Activated naive CD4-positive, alpha-beta T cell treated with anti-CD3 and anti-CD28 coated beads, Interleukin-2, amount 10 ng/mL, durations not matched to agents 7 days and 5 days (primary cell): ENCODE results near the gene NMNAT2.

ENCODE experiments used
- CTCF ChIA-PET: fragments of 350-600 bp; sonication (Branson Sonifier 250); formaldehyde crosslinking; loops from one replicate; lab custom pipeline; 2021; ENCODE audit warnings: antibody characterized with exemption; lab: Charles Lee
- DNase-seq: peaks from one replicate; pipeline ENCODE4 v3.0.0-alpha.2; 2020
- H3K27ac Mint-ChIP-seq: one replicate; pipeline ENCODE4 v1.8.0; 2021; ENCODE audit warnings: mild to moderate bottlenecking, moderate library complexity, mixed read lengths
- H3K27me3 Mint-ChIP-seq: one replicate; pipeline ENCODE4 v1.8.0; 2021; ENCODE audit warnings: mild to moderate bottlenecking, mixed read lengths
- H3K36me3 Mint-ChIP-seq: one replicate; pipeline ENCODE4 v1.8.0; 2021; ENCODE audit warnings: mixed read lengths
- H3K4me1 Mint-ChIP-seq: one replicate; pipeline ENCODE4 v1.8.0; 2021; ENCODE audit warnings: mixed read lengths
- H3K4me3 Mint-ChIP-seq: one replicate; pipeline ENCODE4 v1.8.0; 2021; ENCODE audit warnings: mild to moderate bottlenecking, moderate library complexity, mixed read lengths
- H3K9me3 Mint-ChIP-seq: one replicate; pipeline ENCODE4 v1.8.0; 2021; ENCODE audit warnings: mixed read lengths

The NMNAT2 gene

DNA sequence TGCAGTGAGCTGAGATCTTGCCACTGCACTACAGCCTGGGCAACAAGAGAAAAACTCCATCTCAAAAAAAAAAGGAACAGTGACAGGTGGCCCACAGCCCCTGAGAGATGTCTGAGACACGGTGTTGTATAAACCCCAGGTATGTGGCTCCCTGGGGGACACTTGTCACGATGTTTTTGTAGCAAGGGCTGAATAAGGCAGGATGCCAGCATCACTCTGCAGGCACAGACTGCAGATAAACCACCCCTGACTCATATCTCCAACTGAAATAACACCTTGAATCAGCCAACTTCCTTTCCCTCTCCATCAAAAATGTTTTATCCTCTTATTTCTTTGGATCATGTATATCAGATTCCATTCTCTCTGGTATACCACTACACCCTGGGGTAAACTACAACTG lies 52.5 kb downstream of the NMNAT2 start:
- H3K27me3 Mint-ChIP-seq, result peaks cover 8% of the 10 kb centered on the region
- no peaks in the 10 kb centered on the region for H3K4me1 Mint-ChIP-seq
- CTCF ChIA-PET, result no interaction called here
- H3K9me3 Mint-ChIP-seq, result no peaks in the 10 kb centered on the region
- H3K4me3 Mint-ChIP-seq, result no peak overlapping the region
- no peak overlapping the region for H3K27ac Mint-ChIP-seq
- DNase-seq, result no peak
- H3K36me3 Mint-ChIP-seq, result no peaks in the 10 kb centered on the region

DNA sequence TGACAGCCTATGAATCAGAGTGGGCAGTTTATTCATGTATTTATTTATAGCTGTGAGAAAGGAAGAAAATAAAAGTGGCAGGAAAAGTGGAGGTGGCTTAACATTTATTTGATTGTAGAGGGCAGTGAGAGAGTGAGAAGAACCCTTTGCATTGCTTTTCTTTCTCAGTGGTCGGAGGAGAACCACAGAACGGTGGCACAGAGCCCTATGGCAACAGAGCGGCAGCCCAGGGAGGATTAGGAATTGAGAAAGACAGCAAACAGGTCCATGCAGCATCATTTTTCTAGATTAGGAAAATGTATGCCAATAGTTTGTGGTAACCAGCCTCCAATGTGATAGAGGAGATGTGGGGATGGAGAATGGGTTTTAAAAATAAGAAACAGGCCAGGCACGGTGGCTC lies 53.1 kb downstream of the NMNAT2 start:
- no peak for DNase-seq
- Mint-ChIP-seq H3K27me3 (peaks cover 11% of the 10 kb centered on the region), H3K27ac (no peak overlapping the region), H3K4me1 (no peaks in the 10 kb centered on the region), H3K36me3 (no peaks in the 10 kb centered on the region), H3K4me3 (no peak overlapping the region), H3K9me3 (no peaks in the 10 kb centered on the region)
- CTCF ChIA-PET, result no interaction called here

DNA sequence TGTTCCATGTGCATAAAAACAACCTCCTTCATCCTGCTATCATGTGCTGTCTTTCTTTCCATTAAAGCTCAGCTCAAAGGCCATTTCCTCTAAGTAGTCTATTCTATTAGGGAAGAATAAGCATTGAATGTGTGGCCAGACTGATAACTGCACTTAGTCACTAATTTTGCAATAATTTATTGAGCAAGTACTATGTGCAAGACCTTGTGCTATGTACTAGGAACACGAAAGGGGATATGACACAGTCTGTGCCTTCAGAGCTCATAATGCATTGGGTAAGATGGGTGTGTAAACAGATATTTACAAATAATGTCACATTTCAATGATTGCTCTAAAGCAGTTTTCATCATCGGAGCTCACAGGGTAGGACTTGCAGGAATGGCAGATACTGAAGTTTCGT lies 54.2 kb downstream of the NMNAT2 start:
- DNase-seq, result no peak
- Mint-ChIP-seq H3K4me3 (no peak overlapping the region), H3K27me3 (peaks cover 16% of the 10 kb centered on the region), H3K36me3 (no peaks in the 10 kb centered on the region), H3K4me1 (no peaks in the 10 kb centered on the region), H3K9me3 (no peaks in the 10 kb centered on the region), H3K27ac (no peak overlapping the region)
- CTCF ChIA-PET, result interaction anchor here (0.6 kb wide), 1 partner anchor 51 kb away, joined by 3 read pairs; no protein-coding TSS in a partner anchor

DNA sequence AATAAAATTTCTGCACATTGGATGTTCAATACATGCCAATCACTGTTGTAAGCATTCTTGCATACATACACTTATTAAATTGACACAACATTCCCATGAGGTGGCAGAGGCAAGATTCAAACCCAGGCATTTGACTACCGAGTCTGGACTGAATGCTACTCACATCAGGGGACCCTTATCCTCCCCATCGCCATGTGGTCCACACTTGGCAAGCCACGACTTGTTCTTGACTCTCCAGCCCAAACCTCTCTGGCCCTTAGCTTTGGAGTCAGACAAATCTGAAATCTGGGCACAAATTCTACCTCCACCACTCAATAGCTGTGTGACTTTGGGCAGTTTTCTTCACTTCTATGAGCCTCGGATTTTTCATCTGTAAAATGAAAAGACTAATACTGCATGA lies 57.1 kb downstream of the NMNAT2 start:
- Mint-ChIP-seq H3K27me3 (peaks cover 26% of the 10 kb centered on the region), H3K9me3 (no peaks in the 10 kb centered on the region), H3K27ac (no peak overlapping the region), H3K36me3 (no peaks in the 10 kb centered on the region), H3K4me1 (no peaks in the 10 kb centered on the region), H3K4me3 (no peak overlapping the region)
- DNase-seq, result no peak
- CTCF ChIA-PET, result no interaction called here

DNA sequence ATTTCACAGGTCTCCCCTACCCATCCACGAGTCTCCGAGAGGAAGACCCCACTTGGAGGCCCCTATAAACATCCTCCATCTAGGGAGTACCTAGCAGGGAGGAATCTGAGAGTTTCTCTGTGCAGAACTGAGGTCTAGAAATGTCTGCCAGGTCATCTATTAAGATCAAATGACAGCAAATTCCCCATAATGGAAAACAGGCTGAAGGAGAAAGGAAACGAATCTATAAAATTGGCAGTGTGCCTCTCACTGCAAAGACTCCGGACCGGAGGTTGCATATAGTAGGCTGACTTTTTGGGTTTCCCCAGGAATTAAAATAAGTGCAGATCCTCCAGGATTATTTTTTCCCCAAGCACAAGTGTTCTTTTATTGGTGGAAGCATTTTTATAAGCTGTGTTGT lies 57.7 kb downstream of the NMNAT2 start:
- Mint-ChIP-seq H3K27me3 (peaks cover 26% of the 10 kb centered on the region), H3K36me3 (no peaks in the 10 kb centered on the region), H3K27ac (no peak overlapping the region), H3K9me3 (no peaks in the 10 kb centered on the region), H3K4me1 (no peaks in the 10 kb centered on the region), H3K4me3 (no peak overlapping the region)
- CTCF ChIA-PET, result no interaction called here
- no peak for DNase-seq

DNA sequence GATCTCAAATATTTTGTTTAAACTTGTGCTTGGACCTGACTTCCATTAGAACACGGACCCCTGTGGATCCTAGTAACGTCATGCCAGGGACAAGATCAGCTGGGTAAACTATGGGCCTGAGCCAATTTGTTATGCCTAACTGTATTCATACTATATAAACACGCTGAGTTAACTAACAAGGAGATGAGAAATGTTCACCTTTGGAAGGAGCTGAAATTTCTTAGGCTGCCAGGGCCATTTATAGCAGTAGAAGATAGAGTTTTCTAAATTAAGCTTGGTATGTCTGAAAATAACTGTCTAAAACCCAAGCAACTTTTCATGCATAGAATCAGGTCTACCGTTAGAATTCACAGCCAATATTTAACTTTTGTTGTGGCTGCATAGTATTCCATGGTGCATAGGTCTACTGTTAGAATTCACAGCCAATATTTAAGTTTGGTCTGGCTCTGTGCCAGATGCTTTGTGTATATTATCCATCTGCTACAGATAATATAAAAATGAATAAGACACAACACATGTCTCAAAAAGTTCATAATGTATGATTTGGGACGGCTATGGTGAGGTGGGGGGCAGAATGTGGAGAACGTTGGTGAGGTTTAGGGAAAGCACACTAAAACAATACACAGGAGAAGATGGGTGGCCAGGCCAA lies 61.5 kb downstream of the NMNAT2 start:
- no peak overlapping the region for H3K27ac Mint-ChIP-seq
- no peak overlapping the region for H3K4me3 Mint-ChIP-seq
- CTCF ChIA-PET, result no interaction called here
- H3K36me3 Mint-ChIP-seq, result no peaks in the 10 kb centered on the region
- no peak for DNase-seq
- no peaks in the 10 kb centered on the region for H3K9me3 Mint-ChIP-seq
- H3K4me1 Mint-ChIP-seq, result no peaks in the 10 kb centered on the region
- peaks cover 28% of the 10 kb centered on the region for H3K27me3 Mint-ChIP-seq

DNA sequence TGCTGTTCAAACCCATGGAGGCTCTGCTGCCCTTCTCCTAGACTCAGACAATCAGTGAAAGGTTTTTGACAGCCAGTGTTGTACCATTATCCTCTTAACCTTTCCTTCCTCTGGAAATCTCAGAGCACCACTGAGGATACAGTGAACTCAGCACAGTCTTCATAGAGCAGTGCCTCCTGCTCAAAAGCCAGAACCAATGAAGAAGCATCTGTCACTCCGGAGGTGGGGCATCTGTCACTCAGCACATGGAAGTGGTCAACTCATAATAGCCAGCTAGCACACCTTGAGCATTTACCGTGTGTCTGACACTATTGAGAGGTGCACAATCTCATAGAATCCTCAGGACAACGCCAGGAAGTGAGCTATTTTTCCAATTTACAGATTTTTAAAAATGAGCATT lies 62.4 kb downstream of the NMNAT2 start:
- H3K4me1 Mint-ChIP-seq, result no peaks in the 10 kb centered on the region
- H3K27ac Mint-ChIP-seq, result no peak overlapping the region
- DNase-seq, result no peak
- H3K9me3 Mint-ChIP-seq, result no peaks in the 10 kb centered on the region
- no peak overlapping the region for H3K4me3 Mint-ChIP-seq
- no peaks in the 10 kb centered on the region for H3K36me3 Mint-ChIP-seq
- peaks cover 24% of the 10 kb centered on the region for H3K27me3 Mint-ChIP-seq
- CTCF ChIA-PET, result no interaction called here

DNA sequence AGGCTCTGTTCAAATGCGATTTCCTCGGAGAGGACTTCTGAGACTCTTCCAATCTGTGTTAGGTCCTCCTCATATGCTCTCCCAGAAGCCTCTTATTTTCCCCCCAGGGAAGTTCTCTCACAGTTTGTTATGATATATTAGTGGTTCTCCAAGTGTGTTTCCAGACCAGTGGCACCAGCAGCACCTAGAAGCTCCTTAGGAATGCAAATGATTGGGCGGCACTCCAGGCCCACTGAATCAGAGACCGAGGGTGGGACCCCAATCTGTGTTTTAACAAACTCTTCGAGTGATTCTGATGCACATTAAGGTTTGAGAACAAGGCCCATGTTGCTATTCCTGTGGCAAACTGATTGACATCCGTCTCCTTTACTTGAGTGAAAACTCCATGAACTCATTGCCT lies 63.0 kb downstream of the NMNAT2 start:
- Mint-ChIP-seq H3K36me3 (no peaks in the 10 kb centered on the region), H3K27ac (no peak overlapping the region), H3K9me3 (no peaks in the 10 kb centered on the region), H3K4me3 (no peak overlapping the region), H3K27me3 (peaks cover 22% of the 10 kb centered on the region), H3K4me1 (no peaks in the 10 kb centered on the region)
- CTCF ChIA-PET, result no interaction called here
- no peak for DNase-seq

DNA sequence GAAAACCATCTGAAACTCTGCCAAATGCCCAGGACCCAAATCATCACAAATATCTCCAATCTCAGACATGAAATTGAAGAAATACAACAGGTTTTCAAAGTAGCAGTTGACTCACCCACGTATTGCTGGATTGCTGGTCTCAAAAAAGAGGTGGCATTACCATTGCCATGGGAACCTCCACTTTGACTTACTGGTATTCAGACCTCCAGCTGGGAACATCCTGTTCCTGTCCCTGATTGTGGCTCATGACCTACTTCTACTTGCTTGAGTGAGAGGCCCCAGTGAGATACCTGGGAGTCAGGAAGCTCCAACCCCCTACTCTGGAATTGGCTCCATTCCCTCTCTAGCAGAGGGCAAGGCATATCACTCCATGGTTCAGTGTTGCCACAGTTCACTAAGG lies 64.6 kb downstream of the NMNAT2 start:
- Mint-ChIP-seq H3K4me3 (no peak overlapping the region), H3K36me3 (no peaks in the 10 kb centered on the region), H3K27me3 (peaks cover 29% of the 10 kb centered on the region), H3K27ac (no peak overlapping the region), H3K4me1 (no peaks in the 10 kb centered on the region), H3K9me3 (no peaks in the 10 kb centered on the region)
- CTCF ChIA-PET, result no interaction called here
- no peak for DNase-seq

DNA sequence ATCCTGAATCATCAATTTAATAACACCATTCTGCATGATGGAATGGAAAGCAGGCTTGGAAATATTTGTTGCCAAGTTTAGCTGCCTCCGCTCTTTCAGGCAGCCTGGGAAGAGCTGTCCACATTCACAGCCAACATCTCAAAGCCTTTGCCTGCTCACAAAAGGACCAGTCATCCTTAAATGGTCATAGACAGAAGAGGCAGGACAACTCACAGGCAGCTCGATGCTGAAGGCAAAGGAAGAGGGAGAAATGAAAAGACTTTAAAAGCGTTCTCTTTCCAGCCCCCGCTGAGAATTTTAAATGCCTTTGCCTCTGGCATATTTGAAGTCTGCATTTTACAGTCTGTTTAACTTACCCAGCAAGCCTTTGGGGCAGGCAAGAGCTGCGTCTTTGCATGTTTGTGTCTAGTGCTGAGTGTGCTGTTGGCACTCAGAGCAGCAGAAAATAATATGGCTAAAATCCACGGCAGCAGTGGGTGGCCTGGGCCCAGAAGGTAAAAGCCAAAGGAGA lies 68.9 kb downstream of the NMNAT2 start:
- no peaks in the 10 kb centered on the region for H3K36me3 Mint-ChIP-seq
- H3K27ac Mint-ChIP-seq, result no peak overlapping the region
- no peak for DNase-seq

DNA sequence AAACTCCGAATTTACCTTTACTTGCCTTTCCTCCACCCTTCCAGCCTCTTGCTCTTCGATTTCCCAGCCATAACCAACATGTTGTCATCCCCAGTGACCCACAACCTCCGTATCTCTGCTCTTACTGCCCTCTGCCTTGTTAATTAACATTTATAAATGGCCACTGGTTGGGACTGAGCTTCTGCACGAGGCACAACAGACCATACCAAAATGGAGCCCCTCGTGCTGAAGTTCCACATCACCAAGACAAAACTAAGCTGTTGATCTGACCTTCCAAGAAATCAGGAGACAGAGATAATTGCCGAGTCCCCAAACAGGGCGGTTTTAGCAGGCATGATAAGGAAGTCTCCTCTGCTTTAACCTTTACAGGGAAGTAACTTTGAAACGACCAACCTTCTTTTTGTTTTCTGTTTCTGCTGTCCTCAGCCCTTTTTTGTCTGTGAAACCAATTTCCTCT lies 71.9 kb downstream of the NMNAT2 start:
- no peaks in the 10 kb centered on the region for H3K36me3 Mint-ChIP-seq
- CTCF ChIA-PET, result no interaction called here
- peaks cover 22% of the 10 kb centered on the region for H3K27me3 Mint-ChIP-seq
- H3K4me3 Mint-ChIP-seq, result no peak overlapping the region
- no peaks in the 10 kb centered on the region for H3K9me3 Mint-ChIP-seq
- peaks cover 5% of the 10 kb centered on the region for H3K4me1 Mint-ChIP-seq
- no peak for DNase-seq
- no peak overlapping the region for H3K27ac Mint-ChIP-seq

More for the DNA sequence above, 68.9 kb downstream of the NMNAT2 start:
- Mint-ChIP-seq H3K4me1 (peaks cover 5% of the 10 kb centered on the region), H3K27me3 (peaks cover 24% of the 10 kb centered on the region), H3K9me3 (no peaks in the 10 kb centered on the region), H3K4me3 (no peak overlapping the region)
- CTCF ChIA-PET, result no interaction called here

DNA sequence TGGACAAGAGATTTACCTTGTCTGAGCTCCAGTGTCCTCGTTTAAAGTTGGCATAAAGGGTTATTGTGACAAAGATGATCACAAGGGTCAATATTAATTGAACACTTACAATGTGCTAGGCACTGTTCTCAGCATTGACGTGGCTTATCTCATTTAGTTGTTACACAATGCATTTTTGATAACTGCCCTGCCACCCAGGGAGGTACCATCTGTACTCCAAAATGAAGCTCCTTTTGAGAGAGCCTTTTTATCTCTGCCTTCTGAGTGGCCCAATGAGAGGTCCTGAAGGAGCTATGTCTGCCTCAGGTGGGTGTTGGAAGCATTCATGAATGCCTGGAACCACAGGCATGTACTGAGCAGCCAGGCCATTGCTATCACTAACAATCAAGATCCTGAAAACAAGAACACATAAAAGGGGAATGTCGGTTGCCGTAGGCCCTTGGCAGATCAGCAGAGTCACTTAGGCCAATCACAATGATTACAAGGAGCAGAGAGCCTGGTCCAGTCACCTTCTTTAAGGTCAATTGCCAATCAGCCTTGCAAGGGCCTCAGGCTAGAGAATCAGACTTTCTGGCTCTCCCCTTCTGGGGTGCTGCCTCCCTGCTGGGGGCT lies 78.5 kb downstream of the NMNAT2 start:
- no peak for DNase-seq
- Mint-ChIP-seq H3K9me3 (no peaks in the 10 kb centered on the region), H3K4me1 (no peaks in the 10 kb centered on the region), H3K27me3 (peaks cover 17% of the 10 kb centered on the region), H3K27ac (no peak overlapping the region), H3K36me3 (no peaks in the 10 kb centered on the region), H3K4me3 (no peak overlapping the region)
- CTCF ChIA-PET, result no interaction called here

DNA sequence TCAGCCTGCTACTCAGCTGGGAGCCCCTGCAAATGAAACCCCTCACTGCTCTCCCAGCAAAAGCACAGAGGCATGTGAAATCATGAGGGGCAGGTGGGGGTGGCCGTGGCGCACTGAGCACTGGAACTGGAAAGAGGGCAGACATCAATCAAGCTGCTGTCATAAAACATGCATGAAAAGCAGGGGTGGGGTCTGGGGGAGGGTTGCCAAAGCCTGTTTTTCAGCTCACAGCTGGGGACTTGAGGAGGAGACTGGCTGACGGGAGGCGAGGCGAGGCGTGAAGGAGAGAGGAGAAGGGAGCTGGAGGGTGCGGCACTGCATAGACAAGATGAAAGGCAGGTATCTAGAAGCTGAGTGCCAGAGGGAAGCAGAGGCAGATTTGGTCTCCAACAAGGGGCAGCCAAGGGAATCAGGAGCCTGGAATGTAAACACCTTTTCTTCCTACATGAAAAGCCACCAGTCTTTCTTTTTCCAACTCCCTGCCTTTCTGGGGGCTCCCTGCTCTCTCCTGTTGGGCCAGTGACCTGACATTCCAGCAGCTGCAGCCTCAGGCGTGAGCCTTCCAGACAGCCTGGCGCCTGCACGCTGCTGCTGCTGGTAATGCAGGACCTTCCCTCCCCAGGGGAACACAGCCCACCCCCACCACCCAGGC lies 87.0 kb downstream of the NMNAT2 start:
- Mint-ChIP-seq H3K27ac (no peak overlapping the region), H3K4me1 (no peaks in the 10 kb centered on the region), H3K4me3 (no peak overlapping the region), H3K27me3 (peaks cover 70% of the 10 kb centered on the region), H3K36me3 (no peaks in the 10 kb centered on the region), H3K9me3 (no peaks in the 10 kb centered on the region)
- DNase-seq, result no peak
- CTCF ChIA-PET, result no interaction called here

DNA sequence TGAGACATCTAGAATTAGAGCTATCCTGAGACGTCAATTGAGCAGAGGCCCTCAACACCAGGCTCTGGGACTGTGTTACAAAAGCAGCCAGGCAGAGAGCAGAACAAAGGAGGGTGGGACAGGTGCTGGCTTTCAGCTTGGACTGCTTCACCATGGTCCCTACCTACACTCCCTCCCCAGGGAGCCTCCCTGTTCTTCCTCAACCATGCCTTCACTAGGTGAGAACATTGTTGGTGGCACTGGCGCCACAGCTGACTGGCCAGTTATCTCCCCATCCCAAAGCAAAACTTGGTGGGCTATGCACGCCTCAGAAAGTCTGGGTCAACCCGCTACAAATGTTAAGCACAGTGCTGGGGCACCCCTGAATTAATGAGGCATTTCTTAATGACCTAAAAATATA lies 87.8 kb downstream of the NMNAT2 start:
- no peak for DNase-seq
- Mint-ChIP-seq H3K4me3 (no peak overlapping the region), H3K27ac (no peak overlapping the region), H3K9me3 (no peaks in the 10 kb centered on the region), H3K36me3 (no peaks in the 10 kb centered on the region), H3K4me1 (no peaks in the 10 kb centered on the region), H3K27me3 (peaks cover 66% of the 10 kb centered on the region)
- CTCF ChIA-PET, result no interaction called here

DNA sequence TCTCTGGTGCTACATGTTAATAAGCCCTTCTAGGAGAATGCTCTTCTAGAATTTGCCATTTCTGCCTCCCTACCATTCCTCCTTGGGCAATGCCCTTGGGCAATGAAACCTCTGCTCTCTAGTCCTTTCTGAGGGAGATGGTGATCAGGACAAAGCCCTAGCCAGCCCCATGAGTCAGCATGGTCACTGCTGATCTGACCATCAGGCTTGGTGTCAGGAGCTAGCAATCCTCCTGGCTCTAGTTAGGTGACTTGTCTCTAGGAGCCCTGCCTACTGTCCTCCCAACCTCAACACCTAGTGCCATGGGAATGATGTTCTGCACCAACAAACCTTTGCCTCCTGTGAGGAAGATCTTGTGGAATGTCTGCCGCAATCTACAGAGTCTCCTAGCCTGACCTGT lies 89.8 kb downstream of the NMNAT2 start:
- CTCF ChIA-PET, result no interaction called here
- Mint-ChIP-seq H3K27me3 (peaks cover 60% of the 10 kb centered on the region), H3K9me3 (no peaks in the 10 kb centered on the region), H3K36me3 (no peaks in the 10 kb centered on the region), H3K4me3 (no peak overlapping the region), H3K27ac (no peak overlapping the region), H3K4me1 (no peaks in the 10 kb centered on the region)
- DNase-seq, result no peak
